GM19043 (cell line): ENCODE data around the gene SMIM5.
A peak's percentile ranks its signal among the peaks of the same experiment; 100 is the strongest.

Source experiments
- ATAC-seq: cut with Tn5 transposase; IDR thresholded peaks from one replicate; pipeline ENCODE4 v1.9.1; 2021; ENCODE audit warnings: low read depth; ENCODE audit not compliant: unreplicated experiment

Gene SMIM5

DNA sequence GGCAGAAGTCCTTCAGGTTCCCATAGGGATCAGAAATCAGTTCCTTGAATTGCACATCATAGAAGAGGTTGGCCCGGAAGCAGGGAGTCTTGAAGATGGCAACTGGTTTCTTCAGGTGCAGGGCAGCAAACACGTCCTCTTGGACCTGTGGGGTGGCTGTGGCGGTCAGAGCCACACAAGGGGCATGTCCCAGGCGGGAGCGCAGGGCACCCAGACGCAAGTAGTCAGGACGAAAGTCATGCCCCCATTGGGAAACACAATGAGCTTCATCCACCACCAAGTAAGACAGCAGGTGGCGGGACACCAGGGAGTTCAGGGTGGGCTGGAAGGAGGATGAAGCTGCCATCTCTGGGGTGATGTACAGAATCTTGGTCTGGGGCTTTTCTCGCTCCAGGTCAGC lies 29.3 kb downstream of the SMIM5 start:
- ATAC-seq: no peak

DNA sequence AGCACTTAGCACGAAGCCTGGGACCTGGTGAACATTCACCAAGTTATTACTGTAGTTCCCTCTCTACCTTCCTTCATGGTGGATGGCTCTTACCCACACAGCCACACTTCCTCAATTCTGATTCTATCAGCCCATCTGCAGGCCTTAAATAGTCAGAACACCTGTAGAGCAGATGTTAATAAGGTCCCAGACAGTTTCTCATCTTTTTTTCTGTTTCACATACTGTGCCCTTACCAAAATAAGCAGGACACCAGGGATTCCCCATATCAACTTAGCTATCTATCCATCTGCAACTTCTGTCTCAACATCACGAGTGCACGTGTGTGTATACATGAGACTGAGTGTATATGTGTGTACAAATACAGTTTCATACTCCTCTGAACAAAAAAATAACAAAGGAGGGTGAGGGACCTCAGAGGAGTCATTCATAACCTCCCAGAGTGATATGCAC lies 30.9 kb downstream of the SMIM5 start:
- ATAC-seq: peak; percentile 83

- no peak for ATAC-seq
Observed at GRCh38 chr17:75665981-75666380, 32.7 kb downstream of the SMIM5 start.

GRCh38 chr17:75666959-75667790 lies 33.9 kb downstream of the SMIM5 start, which contains the start of the genes RECQL5 and SAP30BP:
TSS of gene RECQL5 (minus strand) at chr17:75667154. CDS start at chr17:75666557, 597 bp downstream.
TSS of gene SAP30BP (plus strand) at chr17:75667338. CDS start at chr17:75667373, 35 bp downstream.
- peak; percentile 52 for ATAC-seq

GRCh38 chr17:75667825-75668224 lies 34.6 kb downstream of the SMIM5 start:
- no peak for ATAC-seq

DNA sequence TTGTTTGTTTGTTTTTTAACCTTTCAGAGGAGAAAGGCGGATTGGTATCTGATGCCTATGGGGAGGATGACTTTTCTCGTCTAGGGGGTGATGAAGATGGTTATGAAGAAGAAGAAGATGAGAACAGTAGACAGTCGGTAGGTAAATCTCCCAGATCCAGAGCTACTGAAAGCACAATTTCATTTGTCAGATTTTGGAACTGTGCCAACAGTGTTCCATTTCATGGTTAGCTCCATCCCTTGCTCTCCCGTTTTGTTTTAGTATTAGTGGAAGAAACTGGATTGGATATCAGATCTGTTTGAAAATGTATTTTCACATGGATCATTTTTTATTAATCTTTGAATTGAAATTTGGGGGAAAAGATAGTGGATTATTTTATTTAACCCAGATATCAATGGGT lies 35.3 kb downstream of the SMIM5 start:
- no peak for ATAC-seq

GRCh38 chr17:75670868-75671267 lies 37.6 kb downstream of the SMIM5 start:
- no peak for ATAC-seq

DNA sequence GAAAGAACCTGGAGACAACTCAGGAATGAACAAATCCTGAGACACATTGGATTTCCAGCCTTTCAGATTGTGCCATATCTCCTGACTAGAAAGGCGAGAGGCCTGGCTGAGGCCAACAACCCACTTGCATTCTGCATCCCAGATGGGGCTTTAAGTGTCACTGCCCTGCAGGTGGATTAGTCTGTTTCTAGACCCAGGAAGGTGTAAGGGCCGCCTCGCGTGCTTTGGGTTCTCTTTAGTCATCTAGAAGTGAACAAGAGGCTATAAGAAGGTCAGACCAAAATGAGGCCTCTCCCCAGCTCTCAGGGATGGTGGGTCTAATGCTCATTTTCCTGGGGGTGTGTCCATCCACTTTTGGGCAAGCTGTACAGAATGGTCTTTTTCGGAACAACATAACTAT lies 38.8 kb downstream of the SMIM5 start:
- no peak for ATAC-seq

GRCh38 chr17:75673487-75673886 lies 40.3 kb downstream of the SMIM5 start:
- no peak for ATAC-seq

GRCh38 chr17:75676461-75676860 lies 43.2 kb downstream of the SMIM5 start:
- no peak for ATAC-seq

- ATAC-seq: no peak
Observed at GRCh38 chr17:75679706-75680211, 46.5 kb downstream of the SMIM5 start.

GRCh38 chr17:75680431-75680830 lies 47.2 kb downstream of the SMIM5 start:
- ATAC-seq: no peak

DNA sequence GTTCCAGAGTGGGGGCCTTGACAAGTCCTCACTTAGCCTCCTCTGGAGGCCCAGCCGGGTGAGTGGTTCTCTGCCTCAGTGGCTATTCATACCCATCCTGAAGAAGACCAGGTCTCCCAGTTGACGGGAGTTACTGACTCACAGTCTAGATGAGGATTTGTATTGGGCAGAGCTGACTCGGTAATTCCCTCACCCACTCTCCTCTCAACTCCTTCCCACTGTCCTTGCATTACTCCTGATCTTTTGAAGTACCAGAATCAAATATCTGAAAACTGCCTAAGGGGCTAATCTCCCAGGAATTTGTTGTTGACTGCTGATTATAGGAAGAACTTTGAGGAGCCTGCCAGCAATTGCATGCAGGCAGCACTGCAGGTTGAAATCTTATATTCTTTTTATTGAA lies 48.1 kb downstream of the SMIM5 start:
- ATAC-seq: no peak

GRCh38 chr17:75683583-75683982 lies 50.3 kb downstream of the SMIM5 start:
- no peak for ATAC-seq

DNA sequence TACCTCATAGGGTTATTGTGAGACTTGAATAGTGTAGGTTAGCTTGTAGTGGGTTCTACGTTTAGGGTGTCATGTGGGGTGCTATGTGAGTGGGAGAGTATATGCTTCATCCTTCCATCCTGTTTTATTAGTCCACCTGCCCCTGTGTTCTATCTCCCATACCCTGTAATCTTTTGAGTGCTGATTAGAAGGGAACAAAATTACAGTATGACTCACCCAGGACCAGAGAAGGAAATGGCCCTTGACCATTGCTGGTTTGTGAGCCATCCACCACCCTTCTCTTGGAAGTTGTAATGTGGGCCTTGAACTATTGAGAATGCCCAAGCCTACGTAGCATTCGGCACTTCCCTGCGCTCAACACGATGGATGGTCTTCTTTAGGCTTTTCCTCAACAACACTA lies 51.0 kb downstream of the SMIM5 start:
- ATAC-seq: no peak

DNA sequence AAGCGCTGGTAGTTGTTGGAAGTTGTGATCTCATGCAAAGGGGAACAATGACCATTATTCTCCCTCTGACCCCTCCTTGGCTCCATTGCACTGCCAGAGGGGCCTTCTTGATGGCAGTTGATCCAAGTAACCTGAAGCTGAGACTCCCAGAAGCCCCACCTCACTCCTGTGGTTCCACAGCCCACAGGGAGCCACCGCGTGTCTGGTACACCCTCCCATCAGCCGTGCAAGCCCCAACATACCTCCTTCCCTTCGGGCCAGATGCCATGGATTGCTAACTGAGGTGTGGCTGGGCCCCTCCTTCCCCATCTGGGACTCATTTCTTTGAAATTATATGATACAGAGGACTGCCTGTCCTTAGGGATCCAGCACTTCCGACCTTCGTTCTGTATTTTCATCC lies 51.7 kb downstream of the SMIM5 start:
- no peak for ATAC-seq

DNA sequence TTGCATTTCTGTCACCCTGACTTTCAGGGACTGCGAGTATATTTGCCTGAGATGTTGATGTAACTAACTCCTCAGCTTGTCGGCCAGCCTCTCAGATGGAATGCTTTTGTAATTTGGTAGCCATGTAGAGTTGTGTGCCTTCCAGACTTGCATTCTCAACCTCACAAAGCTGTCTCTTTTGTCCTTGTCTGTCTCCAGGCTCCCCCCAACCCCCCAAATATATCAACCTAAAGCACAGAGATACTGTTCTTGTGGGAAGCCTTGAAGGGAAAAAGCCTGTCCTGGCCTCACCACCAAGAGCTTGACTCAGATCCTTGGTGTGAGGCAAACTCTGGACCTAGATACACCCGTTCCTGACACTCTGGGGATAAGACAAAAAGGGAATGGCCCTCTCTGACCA lies 52.3 kb downstream of the SMIM5 start:
- no peak for ATAC-seq

GRCh38 chr17:75688209-75688825 lies 55.1 kb downstream of the SMIM5 start:
- ATAC-seq: no peak

GRCh38 chr17:75689441-75689873 lies 56.2 kb downstream of the SMIM5 start:
- ATAC-seq: no peak
